Measurements from ENCODE around the gene HSP90B1. TPM values are rescaled to one million over a fixed set of nuclear protein-coding genes. Genes with fewer than 3 reads are reported as not detected.

HSP90B1 gene
- total RNA-seq (2022; extraction: Qiagen RNA extraction): 533 to 634 TPM (median 575 TPM) in 5 replicates

GRCh38 chr12:103930034-103930786 lies at the start of gene HSP90B1:
HSP90B1 (plus strand) TSS chr12:103930410; CDS start chr12:103930516, 106 bp downstream.

DNA sequence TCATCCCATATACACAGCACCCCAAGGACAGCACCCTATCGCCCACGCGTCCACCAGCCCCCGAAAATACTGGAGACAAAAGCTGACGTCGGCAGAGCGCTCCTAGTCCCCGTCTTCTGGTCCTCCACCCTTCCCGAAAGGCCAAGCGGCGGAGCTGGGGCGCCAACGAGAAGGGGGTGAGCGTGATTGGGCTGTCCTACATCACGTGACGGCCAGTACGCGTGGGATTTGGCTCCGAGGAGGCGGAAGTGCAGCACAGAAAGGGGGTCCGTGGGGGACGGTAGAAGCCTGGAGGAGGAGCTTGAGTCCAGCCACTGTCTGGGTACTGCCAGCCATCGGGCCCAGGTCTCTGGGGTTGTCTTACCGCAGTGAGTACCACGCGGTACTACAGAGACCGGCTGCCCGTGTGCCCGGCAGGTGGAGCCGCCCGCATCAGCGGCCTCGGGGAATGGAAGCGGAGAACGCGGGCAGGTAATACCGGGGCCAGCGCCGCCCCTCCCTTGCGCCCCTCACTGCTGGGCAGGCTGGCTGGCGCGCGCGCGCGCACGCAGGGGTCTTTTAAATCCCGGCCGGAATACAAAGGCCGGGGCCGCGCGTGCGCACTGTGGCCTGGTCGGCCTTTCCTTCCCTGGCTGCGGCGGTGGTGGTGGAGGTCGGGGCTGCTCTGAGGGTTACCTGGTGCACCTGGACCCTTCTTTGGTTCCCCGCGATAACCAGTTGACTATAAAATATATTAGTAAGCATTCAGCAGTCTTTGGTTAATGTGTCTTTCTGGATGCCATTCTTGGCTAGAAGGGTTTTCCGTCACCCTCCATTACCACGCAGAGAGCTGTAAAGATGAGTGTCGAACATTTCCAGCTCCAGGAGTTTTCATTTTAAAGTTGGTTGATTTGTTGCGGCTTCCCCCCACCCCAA lies 35.6 kb downstream of the HSP90B1 start, which contains the start of gene TDG:
Gene TDG, plus strand, starts transcription at position 283 of the 915 bp plus-strand sequence. Its CDS starts 166 bp downstream, at position 449.

Other genes with a start within 250 kb of the HSP90B1 start
- gene NT5DC3, start 89.2 kb upstream of the HSP90B1 start, total RNA-seq (2022; extraction: Qiagen RNA extraction): 17.3 to 22.2 TPM (median 18.7 TPM) in 5 replicates
- 22.4 to 29.9 TPM (median 27.1 TPM) in 5 replicates for gene TDG, start 35.5 kb downstream of the HSP90B1 start, total RNA-seq (2022; extraction: Qiagen RNA extraction)
- gene GLT8D2, start 119.8 kb downstream of the HSP90B1 start, total RNA-seq (2022; extraction: Qiagen RNA extraction): 0.19 to 0.28 TPM (median 0.22 TPM) in 5 replicates
- 4.0 to 5.8 TPM (median 4.8 TPM) in 5 replicates for gene HCFC2, start 134.1 kb downstream of the HSP90B1 start, total RNA-seq (2022; extraction: Qiagen RNA extraction)
- 22.8 to 28.8 TPM (median 25.4 TPM) in 5 replicates for gene NFYB, start 207.8 kb downstream of the HSP90B1 start, total RNA-seq (2022; extraction: Qiagen RNA extraction)

All from A549 treated with Mapracorat at 1 μM for 4 hours (cell line).